Stomach (tissue), 9 donors: Measurements from ENCODE around the gene ACSL3. TPM values are rescaled to one million over a fixed set of nuclear protein-coding genes. Genes with fewer than 3 reads are reported as not detected.

Source experiments
- DNase-seq, 2 donors: peaks; one replicate each; pipeline versions ENCODE4 v3.0.0 to v3.0.0-alpha.2; 2013 to 2019
- H3K27ac ChIP-seq, 5 donors: fragments of 200-600 bp in 4 of 5; sonication (generic) in 4 of 5; one replicate each; pipeline ENCODE4 v1.5.1; 2013 to 2019; ENCODE audit warnings: mild to moderate bottlenecking in 1 of 5, moderate library complexity in 1 of 5
- H3K27me3 ChIP-seq, 3 donors: fragments of 200-600 bp; sonication (generic); one replicate each; pipeline ENCODE4 v1.5.1; 2017 to 2019; ENCODE audit warnings: mixed run types in 1 of 3
- H3K36me3 ChIP-seq, 4 donors: fragments of 200-600 bp; sonication (generic); 1 replicate in 3 of 4; 2 replicates in 1 of 4; pipeline ENCODE4 v1.5.1; 2016 to 2019
- H3K4me1 ChIP-seq, 4 donors: fragments of 200-600 bp; sonication (generic); one replicate each; pipeline ENCODE4 v1.5.1; 2016 to 2019
- H3K4me3 ChIP-seq, 4 donors: fragments of 200-600 bp; sonication (generic) in 3 of 4; one replicate each; pipeline ENCODE4 v1.5.1; 2016 to 2019; ENCODE audit warnings: mild to moderate bottlenecking in 1 of 4
- H3K9me3 ChIP-seq, 4 donors: fragments of 200-600 bp; sonication (generic); one replicate each; pipeline ENCODE4 v1.5.1; 2016 to 2019
- CTCF ChIP-seq, 7 experiments: fragments of 450-650 bp in 4 of 7; fragments of 200-600 bp in 3 of 7; sonication (generic) in 3 of 7; IDR thresholded peaks; one replicate each; pipeline ENCODE4 v1.5.1; 2016 to 2019; ENCODE audit warnings: antibody characterized with exemption in 7 of 7, control low read depth in 2 of 7, mild to moderate bottlenecking in 1 of 7
- EP300 ChIP-seq: sonication (generic); formaldehyde crosslinking; IDR thresholded peaks from one replicate; pipeline ENCODE4 v1.6.1; 2017; ENCODE audit warnings: antibody characterized with exemption
- POLR2A ChIP-seq, 4 donors: fragments of 450-650 bp; IDR thresholded peaks; one replicate each; pipeline ENCODE4 v1.6.1; 2016; ENCODE audit warnings: antibody characterized with exemption in 4 of 4, control low read depth in 2 of 4, mild to moderate bottlenecking in 1 of 4, moderate library complexity in 1 of 4
- POLR2AphosphoS5 ChIP-seq, 3 donors: sonication (generic); formaldehyde crosslinking; IDR thresholded peaks; one replicate each; pipeline ENCODE4 v1.6.1; 2016; ENCODE audit warnings: antibody characterized with exemption in 3 of 3
- WGBS, 5 donors: extraction: QIAGEN DNeasy Blood & Tissue Kit in 3 of 5; methylation state at CpG; one replicate each; pipeline versions ENCODE4 v1.1.5 to v1.1.7; 2013 to 2018; 5-methylcytosine and 5-hydroxymethylcytosine counted together
- intact Hi-C: fragments of 100-400 bp; cut with DNase I; formaldehyde crosslinking; loops from one replicate; pipeline ENCODE4 v1.15.1; 2023; ENCODE audit warnings: low total_unique reads
- polyA plus RNA-seq, 3 donors: library from polyadenylated mRNA; stranded (reverse); fragments of 200-250 nt; gene quantifications; one replicate each; pipeline ENCODE4 v1.2.3, GENCODE V29; 2013
- total RNA-seq, 5 donors: library from RNA; depleted of rRNA; stranded (reverse); fragments of >200 nt; gene quantifications; one replicate each; pipeline versions ENCODE4 v1.1.0 to v1.2.3, GENCODE V29; 2014 to 2016
- donor health status: healthy with polysubstance abuse.
- donor health status: Bipolar disorder and iron deficiency.
- donor health status: healthy.

The ACSL3 gene
- total and polyA plus RNA-seq, 8 donors = 10.5 to 234 (median 52.9) TPM

- peak overlapping the region in 1 of 5 donors; percentile 13 for H3K27ac ChIP-seq
- intact Hi-C loops = no loop called here
- no peak for TF ChIP-seq EP300
- no peak for TF ChIP-seq POLR2AphosphoS5 (IDR thresholded peaks at IDR 0.05)
- TF ChIP-seq POLR2A (IDR thresholded peaks at IDR 0.05) = no peak
- no peak for TF ChIP-seq CTCF (IDR thresholded peaks at IDR 0.05)
Observed at GRCh38 chr2:222835823-222836151, 25.0 kb upstream of the ACSL3 start.

GRCh38 chr2:222837643-222838056 lies 23.2 kb upstream of the ACSL3 start:
- Histone ChIP-seq H3K27ac (peak overlapping the region in 2 of 5 donors; percentile 17 to 33), H3K4me1 (peaks cover 0 to 34% (median 14%) of the 10 kb centered on the region in 4 donors), H3K9me3 (no peaks in the 10 kb centered on the region), H3K36me3 (no peaks in the 10 kb centered on the region), H3K4me3 (no peak overlapping the region), H3K27me3 (no peaks in the 10 kb centered on the region)
- WGBS, 5 donors = 27 to 58% (median 42%) methylated on average over 4 of the region's 4 CpGs
- no peak for DNase-seq
- intact Hi-C loops = no loop called here
- TF ChIP-seq POLR2AphosphoS5 (IDR thresholded peaks at IDR 0.05) (peak in 1 of 3 donors; percentile 30), POLR2A (IDR thresholded peaks at IDR 0.05) (no peak), EP300 (no peak), CTCF (IDR thresholded peaks at IDR 0.05) (no peak)

More at GRCh38 chr2:222835823-222836151, 25.0 kb upstream of the ACSL3 start:
- H3K4me1 ChIP-seq = peaks cover 0 to 20% (median 12%) of the 10 kb centered on the region in 4 donors
- H3K9me3 ChIP-seq = no peaks in the 10 kb centered on the region
- 69 to 88% (median 86%) methylated on average over 5 of the region's 5 CpGs for WGBS, 5 donors
- no peak overlapping the region for H3K4me3 ChIP-seq
- DNase-seq = no peak
- no peaks in the 10 kb centered on the region for H3K36me3 ChIP-seq
- H3K27me3 ChIP-seq = no peaks in the 10 kb centered on the region

GRCh38 chr2:222840060-222840802 lies 20.6 kb upstream of the ACSL3 start:
- no peak for TF ChIP-seq CTCF (IDR thresholded peaks at IDR 0.05)
- no peak for TF ChIP-seq EP300
- no peak for TF ChIP-seq POLR2A (IDR thresholded peaks at IDR 0.05)
- no peak for TF ChIP-seq POLR2AphosphoS5 (IDR thresholded peaks at IDR 0.05)
- H3K4me3 ChIP-seq = no peak overlapping the region
- 74 to 84% (median 81%) methylated on average over 3 of the region's 3 CpGs for WGBS, 5 donors
- no peak for DNase-seq
- no peaks in the 10 kb centered on the region for H3K36me3 ChIP-seq
- H3K27me3 ChIP-seq = no peaks in the 10 kb centered on the region
- intact Hi-C loops = no loop called here
- H3K27ac ChIP-seq = no peak overlapping the region
- no peaks in the 10 kb centered on the region for H3K9me3 ChIP-seq
- peaks cover 0 to 49% (median 11%) of the 10 kb centered on the region in 4 donors for H3K4me1 ChIP-seq

- WGBS, 5 donors = 23 to 41% (median 26%) methylated on average over 3 of the region's 3 CpGs
- Histone ChIP-seq H3K4me3 (no peak overlapping the region), H3K27ac (peak overlapping the region; percentile 30 to 80 (median 43)), H3K27me3 (no peaks in the 10 kb centered on the region), H3K9me3 (no peaks in the 10 kb centered on the region), H3K36me3 (no peaks in the 10 kb centered on the region), H3K4me1 (peaks cover 2 to 50% (median 9%) of the 10 kb centered on the region in 4 donors)
- peak in 1 of 2 donors; percentile 62 for DNase-seq
- intact Hi-C loops = no loop called here
- TF ChIP-seq POLR2A (IDR thresholded peaks at IDR 0.05) (no peak), CTCF (IDR thresholded peaks at IDR 0.05) (no peak), POLR2AphosphoS5 (IDR thresholded peaks at IDR 0.05) (peak in 1 of 3 donors; percentile 68), EP300 (no peak)
Observed at GRCh38 chr2:222842491-222843174, 18.2 kb upstream of the ACSL3 start.
